UCSD-AML1 (cell line): Measurements from ENCODE around the gene COL4A2.
"Not testable (repeated sequence)": the region's sequence is repeated elsewhere in the genome, so short reads cannot be mapped to it uniquely, and the experiment has no call there.

Experiments used
- DNase-seq: peaks from one replicate; lab custom pipeline; 2025; ENCODE audit not compliant: unreplicated experiment; lab: John Stamatoyannopoulos, UW

COL4A2 gene

DNA sequence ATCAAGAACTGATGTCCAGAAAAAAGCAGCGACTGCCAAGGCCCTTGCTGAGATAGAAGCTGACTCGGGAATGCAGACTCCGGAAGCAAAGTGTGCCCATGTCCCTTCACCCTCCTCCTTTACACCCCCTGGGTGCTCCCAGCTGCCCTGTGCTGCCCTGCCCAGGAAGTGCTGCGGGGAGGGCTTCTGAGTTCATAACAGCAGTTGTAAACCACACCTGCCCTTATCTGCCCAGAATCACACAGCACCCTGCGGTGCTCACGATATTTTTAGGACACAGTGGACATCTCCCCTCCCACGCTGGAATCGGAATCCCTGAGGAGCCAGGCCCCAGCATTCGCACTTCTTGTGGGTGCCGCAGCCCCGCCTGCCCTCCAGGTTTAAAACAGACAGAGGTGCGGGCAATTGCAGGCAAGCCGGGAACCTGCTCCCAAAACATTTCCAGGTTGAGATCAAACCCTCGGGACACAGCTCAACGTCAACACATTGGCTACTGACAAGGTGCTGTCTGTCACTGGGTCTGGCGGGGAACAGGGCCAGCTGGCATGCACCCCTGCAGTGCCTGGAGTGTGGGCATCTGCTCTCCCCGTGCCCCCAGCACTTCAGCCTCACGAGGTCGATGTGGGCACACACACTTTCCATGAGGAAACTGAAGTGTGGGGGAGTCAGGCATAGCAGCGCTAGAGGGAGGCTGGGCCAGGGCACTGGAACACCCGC is 217.6 kb downstream of the COL4A2 start:
- DNase-seq, result no peak

- no peak for DNase-seq
Observed at GRCh38 chr13:110525328-110526319, 218.5 kb downstream of the COL4A2 start.

DNA sequence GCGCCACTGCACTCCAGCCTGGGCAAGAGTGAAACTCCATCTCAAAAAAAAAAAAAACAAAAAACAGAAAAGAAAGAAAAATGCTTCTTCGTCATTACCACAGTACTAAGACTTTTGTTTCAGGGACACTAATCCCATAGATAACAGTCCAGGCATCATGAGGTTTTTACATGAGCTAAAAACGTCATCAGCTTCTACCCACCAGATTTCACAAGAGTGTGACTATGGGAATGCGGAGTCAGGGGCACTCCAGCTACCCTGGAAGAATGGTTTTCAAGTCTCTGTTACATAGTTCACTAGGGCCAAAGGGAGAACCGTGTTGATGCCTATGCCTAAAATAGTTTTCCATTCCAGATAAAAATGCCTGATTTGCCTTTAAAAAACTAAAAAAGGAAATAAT is 221.3 kb downstream of the COL4A2 start:
- no peak for DNase-seq

GRCh38 chr13:110528911-110529310 is 221.8 kb downstream of the COL4A2 start:
- DNase-seq, result no peak

GRCh38 chr13:110529522-110530311 is 222.6 kb downstream of the COL4A2 start:
- no peak for DNase-seq

GRCh38 chr13:110531100-110531499 is 224.0 kb downstream of the COL4A2 start:
- DNase-seq, result no peak

DNA sequence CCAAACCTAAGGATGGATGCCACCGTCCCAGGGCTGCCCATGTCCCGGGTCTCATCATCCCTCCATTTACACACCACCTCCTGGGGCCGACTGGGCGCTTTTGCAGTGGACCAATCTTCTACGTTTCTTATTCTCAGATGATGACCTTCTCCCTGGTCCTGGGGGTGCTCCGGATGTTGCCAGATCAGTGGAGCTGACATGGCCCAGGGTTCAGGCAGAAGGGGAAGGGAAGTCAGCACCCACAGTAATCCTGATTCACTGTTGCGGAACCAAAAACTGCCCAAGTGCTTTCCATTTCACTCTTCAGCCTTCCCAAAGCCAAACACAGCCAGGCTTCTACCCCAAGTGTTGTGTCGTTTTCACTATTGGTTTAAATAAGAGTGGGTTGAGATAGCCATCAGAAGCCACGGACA is 224.6 kb downstream of the COL4A2 start:
- DNase-seq, result no peak

GRCh38 chr13:110532258-110532657 is 225.2 kb downstream of the COL4A2 start:
- DNase-seq, result not testable (repeated sequence)

DNA sequence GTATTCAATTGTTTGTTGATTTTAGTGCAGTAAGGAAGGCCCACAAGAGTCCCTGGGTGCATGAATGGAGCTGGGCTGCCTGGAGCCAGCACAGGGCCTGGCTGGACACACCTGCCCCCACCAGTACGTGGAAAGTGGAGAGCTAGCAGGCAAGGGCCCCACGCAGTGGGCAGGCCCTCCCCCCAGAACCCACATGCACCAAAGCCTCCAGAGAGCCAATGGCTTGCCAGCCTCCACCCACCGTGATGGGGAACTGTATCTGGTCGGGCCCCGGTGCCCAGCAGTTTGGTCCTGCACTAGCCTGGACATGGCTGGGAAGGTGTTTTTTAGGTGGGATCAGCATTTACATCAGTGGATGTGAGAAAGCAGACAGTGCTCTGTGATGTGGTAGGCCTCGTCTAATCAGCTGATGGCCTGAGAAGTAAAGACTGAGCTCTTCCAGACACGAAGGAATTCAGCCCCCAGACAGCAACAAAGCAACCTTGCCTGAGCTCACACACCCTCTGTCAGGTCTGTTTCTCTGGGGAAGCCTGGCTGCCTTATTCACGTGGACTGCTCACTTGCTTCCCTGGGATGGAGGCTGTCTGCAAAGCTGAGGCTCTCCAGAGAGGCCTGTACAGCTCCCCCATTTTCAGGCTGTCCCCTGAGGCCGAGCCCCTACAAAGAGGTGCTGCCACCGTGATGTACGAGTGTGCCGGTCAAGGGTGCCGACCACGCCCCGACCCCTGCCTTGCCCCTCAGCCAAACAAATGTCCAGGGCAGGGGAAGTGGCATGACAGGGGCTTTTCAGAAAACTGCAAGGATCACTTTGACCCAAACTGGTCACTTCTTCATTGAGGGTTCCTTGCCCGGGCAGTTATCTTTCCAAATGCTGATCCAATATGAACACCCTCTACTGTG is 226.9 kb downstream of the COL4A2 start:
- no peak for DNase-seq

DNA sequence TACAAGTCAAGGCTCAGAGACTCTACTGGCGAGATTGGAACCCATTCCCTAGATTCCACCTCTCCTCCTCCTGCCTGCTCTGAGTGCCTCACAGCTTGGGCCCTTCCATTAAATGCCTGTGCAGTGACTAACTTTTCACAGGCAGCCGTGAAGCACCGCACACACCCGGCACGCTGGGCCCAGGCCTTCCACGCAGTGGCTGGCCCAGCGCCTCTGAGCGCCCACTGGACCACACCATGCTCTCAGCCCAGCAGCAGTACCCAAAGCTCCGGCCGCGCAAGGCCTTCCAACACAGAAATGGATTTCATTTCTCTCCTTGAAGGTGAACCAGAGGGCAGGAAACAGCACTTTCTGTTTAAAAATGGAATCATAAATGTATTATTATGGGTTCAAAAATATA is 228.4 kb downstream of the COL4A2 start:
- DNase-seq, result no peak

DNA sequence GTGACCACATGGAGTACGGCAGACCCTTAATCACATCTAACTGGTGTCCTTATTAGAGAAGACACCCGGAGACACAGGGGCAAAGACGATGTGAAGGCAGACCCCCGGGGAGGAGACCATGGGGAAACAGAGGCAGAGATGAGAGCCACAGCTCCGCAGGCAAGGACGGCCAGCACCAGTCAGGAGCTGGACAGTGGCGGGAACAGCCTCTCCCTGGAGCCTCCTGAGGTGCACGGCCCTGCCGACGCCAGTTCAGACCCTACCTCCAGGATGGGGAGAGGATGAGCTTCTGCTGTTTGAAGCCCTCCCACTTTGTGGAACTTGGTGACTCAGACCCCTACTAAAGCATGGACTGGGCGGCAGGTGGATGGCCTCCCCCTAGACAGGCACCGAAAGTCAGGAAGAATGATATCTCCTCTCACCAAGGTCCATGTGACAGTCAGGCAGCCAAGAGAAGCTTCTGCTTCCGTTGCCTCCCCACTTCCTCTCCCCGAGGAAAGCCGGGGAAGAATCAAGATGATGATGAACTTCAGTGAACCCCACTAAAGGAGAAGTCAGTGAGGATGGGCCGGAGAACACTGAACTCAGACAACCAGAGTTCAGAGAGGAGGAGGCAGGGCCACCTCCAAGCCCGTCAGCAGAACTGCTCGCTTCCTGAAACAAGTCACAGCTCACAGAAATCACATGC is 229.1 kb downstream of the COL4A2 start:
- peak; percentile 52 for DNase-seq

- DNase-seq, result peak; percentile 62
Observed at GRCh38 chr13:110538632-110539031, 231.5 kb downstream of the COL4A2 start.

- DNase-seq, result no peak
Observed at GRCh38 chr13:110539894-110540293, 232.8 kb downstream of the COL4A2 start.

DNA sequence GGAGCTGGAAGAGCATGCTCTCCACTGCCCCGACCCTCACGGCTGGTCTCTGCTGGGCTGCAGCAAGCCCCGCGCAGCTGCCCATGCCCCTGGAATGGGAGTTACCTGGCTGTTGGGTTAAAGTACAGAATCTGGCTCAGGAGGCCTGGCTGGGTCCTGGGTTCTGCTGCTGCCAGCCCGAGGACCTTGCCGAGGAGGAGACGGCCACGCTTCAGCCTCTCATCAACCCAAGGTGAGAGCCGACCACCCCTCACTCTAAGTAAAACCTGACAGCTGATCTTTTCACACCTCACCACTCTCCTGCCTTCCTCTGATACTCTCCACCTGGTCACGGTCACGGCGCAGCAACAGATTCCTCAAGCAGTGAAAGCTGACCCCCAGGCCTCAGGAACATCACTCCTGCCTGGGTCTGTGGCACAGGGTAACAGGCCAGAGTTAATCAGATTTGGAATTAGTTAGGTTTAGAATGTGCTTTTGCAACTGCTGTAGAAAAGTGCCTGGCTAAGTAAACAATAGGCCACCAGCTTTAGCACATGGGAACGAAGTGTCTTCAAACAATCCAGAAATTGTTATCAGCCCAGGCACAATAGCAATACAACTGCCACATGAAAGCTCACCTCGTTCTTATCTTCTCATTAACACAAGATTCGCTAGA is 233.9 kb downstream of the COL4A2 start:
- no peak for DNase-seq

DNA sequence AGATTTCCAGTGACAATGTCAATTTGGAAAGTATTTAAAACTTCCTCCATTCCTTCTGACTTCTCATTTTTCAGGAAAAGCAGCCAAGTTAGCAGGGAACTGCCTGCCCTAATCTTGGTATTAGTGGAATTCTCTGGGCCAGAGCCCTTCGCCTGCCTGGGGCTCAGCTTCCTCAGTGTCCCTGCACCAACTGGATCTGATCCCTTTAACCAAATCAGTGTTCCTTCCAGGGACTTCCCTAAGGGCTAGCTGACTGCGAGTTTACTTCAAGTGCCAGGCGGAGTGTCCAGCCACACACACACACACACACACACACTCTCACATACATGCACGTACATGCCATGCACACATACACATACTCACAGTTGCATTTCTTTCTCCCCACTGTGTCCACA is 234.4 kb downstream of the COL4A2 start:
- no peak for DNase-seq

DNA sequence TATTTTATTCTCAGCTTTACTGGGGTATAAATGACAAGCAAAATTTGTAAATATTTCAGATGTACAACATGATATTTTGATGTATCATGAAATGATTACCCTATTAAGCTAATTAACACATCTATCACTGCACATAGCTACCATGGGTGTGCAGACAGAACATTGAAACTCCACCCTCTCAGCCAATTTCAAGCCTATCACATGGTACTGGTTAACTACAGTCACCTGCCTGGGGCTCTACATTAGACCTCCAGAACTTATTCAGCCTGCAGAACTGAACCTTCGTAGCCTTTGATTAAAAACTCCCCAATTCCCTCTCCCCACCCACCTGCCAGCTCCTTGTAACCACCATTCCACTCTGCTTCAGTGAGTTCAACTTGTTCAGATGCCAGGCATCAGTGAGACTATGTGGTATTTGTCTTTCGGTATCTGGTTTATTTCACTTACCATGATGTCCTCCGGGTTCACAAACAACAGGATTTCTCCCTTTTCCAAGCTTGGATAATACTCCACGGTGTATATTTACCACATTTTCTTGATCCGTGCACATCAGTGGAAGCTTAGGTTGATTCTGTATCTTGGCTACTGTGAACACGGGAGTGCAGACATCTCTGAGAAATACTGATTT is 235.2 kb downstream of the COL4A2 start:
- no peak for DNase-seq

- no peak for DNase-seq
Observed at GRCh38 chr13:110546378-110546777, 239.3 kb downstream of the COL4A2 start.

DNA sequence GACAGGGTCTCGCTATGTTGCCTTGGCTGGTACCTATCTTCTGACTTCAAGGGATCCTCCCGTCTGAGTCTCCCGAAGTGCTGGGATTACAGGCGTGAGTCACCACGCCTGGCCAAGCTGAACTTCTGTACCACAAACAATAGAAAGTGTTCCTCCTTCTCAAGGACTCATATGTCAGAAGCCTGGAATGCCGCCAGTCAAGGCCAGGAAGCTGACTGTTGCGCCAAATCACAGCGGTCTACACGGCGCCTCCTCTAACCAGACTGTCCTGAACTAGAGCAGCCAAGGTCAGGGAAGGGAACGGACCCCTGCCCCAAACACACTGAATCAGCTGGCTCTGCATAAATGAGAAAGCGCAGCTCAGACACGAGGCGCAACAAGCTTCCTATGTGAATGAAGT is 239.8 kb downstream of the COL4A2 start:
- DNase-seq, result no peak
